GM19328 (cell line): ENCODE measurements around the gene TEDC1.
"Not testable (repeated sequence)": the region's sequence is repeated elsewhere in the genome, so short reads cannot be mapped to it uniquely, and the experiment has no call there.

Experiments
- ATAC-seq: cut with Tn5 transposase; IDR thresholded peaks from one replicate; pipeline ENCODE4 v1.9.1; 2021; ENCODE audit warnings: mild to moderate bottlenecking, moderate library complexity; ENCODE audit not compliant: unreplicated experiment

TEDC1 gene

DNA sequence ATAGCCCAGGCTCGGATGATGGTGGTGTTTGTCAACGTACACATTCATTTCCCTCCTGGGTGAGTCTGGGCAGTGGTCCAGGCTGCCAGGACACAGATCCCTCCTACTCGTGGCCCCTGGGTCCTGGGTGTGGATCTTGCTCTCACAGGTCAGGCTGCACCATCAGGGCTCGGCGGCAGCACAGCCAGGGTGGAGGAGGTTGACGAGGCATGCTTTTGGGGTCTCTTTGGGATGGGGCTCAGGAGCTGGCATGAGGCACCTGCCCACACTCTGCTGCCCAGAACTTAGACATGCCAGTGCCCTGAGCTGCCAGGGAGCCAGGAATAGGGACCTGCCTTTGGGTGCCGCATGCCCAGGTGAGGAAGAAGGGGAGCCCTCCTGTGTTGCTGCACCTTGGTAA is 45.0 kb downstream of the TEDC1 start:
- ATAC-seq: no peak

DNA sequence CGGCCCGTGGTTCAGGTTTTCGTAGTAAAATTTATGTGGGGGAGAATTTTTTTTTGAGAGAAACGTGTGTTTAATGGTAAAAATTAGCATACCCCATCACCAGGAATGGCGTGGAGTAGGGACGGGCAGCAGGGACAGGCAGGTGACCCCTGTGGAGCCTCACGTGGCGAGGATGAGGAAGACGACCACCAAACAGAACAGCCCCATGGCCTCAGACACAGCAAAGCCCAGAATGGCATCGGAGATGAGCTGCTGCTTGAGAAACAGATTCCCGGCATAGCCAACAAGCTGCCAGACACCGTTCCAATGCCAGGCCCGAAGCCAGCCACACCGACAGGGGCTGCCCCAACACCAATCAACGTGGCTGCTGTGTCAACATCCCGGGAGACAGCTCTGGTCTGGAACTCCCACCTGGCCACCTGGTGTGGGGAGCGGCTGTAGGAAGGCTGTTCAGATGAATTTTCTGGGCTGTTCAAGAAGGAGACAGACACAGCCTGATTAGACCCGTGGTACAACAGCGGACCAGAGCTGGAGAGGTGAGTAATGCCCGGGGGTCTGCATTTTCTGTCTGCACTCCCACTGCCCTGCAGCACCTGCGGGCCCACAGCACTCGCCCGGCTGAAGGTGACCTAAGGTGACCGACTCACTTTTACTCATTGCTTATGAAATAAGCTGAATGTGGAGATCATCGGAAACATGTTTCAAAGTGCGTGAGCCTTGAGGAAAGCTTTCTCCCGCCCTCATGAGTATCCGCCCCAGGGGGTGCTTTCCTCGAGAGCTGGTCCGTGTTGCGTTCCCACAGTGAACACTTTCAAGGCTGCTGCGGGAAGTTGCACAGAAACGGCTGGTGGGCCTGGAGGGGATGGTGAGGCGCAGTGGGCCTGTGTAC is 45.9 kb downstream of the TEDC1 start:
- no peak for ATAC-seq

DNA sequence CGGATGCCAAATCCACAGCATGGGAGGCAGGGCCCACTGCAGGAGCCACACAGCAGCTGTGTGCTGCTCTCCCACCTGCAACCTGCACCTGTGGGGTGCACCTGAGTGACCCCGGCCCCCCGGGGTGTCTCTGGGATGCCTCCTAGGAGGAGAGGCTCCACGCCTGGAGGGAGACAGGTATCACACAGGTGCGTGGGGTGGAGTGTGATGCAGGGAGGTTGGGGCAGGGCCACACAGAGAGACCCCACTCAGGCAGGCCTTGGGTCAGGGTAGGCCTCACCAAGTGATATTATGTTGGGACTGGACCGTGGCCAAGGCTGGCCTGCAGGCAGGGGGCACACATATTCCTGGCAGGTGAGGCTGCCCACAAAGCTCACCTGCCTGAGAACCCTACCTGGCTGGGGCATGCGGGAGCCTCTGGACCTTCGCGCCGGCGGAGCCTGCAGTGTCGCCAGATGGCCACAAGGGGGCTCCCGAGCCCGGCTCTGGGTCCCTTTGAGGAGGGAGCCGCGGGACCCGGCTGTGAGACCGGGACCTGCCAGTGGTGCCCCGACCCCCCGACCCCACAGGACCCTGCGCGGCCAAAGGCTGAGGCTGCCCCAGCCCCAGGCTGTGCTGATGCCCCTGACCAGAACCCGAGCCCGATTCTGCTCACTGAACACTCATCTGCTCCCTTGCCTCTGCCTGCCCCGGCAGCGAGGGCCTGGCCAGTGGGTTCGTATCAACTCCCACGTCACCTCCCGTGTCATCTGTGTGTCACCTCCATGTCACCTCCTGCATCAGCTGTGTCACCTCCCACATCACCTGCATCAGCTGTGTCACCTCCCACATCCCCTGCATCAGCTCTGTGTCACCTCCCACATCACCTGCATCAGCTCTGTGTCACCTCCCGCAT is 46.8 kb downstream of the TEDC1 start:
- no peak for ATAC-seq

DNA sequence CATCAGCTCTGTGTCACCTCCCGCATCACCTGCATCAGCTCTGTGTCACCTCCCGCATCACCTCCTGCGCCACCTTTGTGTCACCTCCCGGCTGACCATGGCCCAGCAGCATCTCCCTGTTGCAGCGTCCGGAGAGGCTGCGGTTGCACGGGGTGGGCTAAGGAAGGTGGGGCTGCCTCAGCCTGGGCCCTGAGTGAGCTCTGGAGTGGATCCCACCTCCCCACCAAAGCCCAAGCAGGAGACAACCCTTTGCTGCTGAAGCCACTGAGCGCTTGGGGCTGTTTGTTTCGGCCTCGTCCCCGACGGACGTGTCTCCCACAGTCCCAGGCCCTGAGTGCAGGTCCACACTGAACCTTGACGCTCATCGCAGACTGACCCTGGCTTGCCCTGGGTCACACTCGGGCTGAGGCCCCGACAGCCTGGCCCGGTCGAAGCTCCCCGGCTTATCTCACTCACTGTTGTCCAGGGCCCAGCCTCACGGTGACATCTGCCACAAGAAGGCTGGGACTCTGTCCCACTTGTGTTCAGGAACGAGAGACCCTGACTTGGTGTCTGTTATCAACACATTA is 47.5 kb downstream of the TEDC1 start:
- no peak for ATAC-seq

DNA sequence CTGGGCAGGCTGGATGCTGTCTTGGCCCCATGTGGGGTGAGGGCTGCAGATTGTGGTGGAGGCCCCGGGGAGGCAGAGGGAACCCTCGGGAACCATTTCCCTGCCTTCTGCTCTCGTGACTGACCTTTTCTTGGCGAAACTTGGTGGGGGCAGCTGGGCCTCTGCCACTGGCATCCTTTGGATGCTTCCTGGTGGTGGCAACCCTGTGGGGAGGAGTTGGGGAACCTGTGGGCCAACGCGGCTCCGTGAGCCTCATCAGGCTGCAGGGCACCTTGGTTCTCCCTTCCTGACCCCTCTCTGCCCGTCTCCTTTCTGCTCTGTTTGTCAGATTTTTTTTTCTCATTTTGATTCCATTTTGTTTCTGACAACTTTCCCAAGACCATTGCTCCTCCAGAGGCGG is 49.8 kb downstream of the TEDC1 start:
- ATAC-seq: no peak

DNA sequence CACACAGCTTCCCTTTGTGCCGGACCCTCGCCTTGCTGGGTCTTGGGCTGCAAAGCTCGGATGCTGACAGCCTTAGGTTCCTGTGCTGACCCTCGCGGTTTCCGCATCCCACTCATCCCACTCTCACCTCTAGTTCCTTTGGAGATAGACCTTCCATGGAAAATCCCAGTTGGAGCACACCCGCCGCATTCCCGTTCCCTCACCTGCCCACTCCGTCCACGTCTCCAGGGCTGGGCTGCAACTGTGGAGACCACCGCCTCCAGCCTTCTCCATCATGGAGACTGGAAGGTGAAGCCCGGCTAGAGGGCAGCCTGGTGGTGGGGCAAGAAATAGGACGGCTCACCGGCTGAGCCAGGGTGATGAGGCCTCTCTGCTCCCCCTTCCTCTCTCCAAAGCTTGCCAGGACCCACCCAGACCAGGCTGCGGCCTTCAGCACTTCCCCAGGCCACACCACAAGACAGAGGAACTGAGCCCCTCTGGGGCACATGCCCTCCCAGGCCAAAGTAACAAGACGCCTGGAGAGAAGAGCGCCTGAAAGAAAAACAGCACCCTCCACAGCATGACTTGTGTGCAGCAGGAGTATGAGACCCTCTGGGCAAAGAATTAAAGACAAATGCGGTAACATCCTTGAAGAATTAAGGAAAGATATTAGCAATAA is 50.3 kb downstream of the TEDC1 start:
- ATAC-seq: no peak

DNA sequence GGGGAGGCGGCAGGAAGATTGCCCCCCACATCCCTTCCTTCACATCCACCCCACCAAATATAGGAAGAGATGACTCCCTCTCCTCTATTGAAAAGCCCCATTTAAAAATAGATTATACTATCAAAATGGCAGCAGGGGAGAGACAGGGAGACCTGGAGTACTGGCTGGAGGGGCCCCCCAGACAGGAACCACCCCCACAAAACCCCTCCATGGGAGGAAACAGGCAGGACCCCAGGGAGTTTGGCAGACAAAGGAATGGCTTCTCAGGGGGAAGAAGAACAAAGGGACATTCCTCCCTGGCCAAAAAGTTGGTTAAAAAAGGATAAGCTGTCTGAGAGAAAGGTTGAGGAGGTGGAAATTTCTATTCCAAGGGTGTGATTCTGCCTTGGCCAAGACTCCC is 54.6 kb downstream of the TEDC1 start:
- not testable (repeated sequence) for ATAC-seq

DNA sequence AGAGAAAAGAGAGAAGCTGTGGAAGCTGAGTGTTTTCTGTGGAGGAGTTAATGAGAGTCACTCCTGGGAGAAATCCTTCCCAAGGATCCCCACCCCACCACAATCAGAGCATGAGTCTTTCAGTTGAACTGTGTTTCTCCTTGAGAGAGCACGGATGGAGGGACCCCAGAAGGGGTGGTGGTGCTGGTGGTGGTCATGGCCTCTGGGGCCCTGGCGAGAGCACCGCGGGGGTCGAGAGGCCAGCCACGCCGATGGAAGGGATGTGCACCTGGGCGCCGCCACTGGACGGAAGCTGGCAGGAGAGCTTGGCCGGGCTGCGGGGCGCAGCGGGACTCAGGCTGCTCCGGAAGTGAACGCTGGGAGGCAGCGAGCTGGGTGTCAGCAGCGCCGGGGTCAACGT is 55.4 kb downstream of the TEDC1 start:
- ATAC-seq: not testable (repeated sequence)

DNA sequence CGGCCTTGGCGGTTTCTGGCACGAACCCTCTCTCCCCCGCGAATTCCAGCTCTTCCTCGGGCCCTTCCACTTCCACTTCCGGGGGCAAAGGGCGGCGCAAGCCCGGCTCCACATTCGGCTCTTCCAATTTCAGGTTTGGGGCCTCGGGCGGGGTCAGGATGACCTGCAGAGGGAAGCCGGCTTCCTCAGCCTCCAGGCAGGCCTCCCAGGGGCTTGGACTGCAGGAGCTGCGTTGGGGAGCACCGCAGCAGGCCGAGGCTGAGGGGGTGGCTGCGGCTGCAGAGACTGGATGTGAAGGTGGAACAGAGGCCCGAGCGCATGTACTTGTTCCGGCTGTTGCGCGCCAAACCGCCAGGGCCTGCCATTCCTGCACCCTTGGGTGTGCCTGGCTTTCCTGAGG is 56.0 kb downstream of the TEDC1 start:
- ATAC-seq: not testable (repeated sequence)

DNA sequence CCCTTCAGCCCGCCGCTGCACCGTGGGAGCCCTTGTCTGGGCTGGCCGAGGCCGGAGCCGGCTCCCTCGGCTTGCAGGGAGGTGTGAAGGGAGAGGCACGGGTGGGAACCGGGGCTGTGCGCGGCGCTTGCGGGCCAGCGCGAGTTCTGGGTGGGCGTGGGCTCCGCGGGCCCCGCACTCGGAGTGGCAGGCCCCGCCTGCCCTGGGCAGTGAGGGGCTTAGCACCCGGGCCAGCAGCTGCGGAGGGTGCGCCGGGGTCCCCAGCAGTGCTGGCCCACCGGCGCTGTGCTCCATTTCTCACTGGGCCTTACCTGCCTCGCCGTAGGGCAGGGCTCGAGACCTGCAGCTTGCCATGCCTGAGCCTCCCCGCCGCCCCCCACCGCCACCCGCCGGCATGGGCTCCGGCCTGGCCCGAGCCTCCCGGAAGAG is 56.7 kb downstream of the TEDC1 start:
- no peak for ATAC-seq
